Gastrocnemius medialis (tissue), 4 donors: Measurements from ENCODE around the gene ZNF423.

Source experiments
- POLR2A ChIP-seq, 2 donors: fragments of 450-650 bp; IDR thresholded peaks; one replicate each; pipeline ENCODE4 v1.6.1; 2017; ENCODE audit warnings: antibody characterized with exemption in 2 of 2, mild to moderate bottlenecking in 2 of 2, moderate library complexity in 2 of 2
- TF ChIP-seq, protein P1 (sequence below), 5 experiments: fragments of 450-650 bp in 3 of 5; fragments of 200-600 bp in 2 of 5; sonication (generic) in 2 of 5; IDR thresholded peaks in 4 of 5; conservative IDR thresholded peaks in 1 of 5; 1 replicate in 4 of 5; 2 replicates in 1 of 5; pipeline ENCODE4 v1.5.1; 2016 to 2019; ENCODE audit warnings: antibody characterized with exemption in 5 of 5, mild to moderate bottlenecking in 3 of 5, moderate library complexity in 3 of 5

DNA sequence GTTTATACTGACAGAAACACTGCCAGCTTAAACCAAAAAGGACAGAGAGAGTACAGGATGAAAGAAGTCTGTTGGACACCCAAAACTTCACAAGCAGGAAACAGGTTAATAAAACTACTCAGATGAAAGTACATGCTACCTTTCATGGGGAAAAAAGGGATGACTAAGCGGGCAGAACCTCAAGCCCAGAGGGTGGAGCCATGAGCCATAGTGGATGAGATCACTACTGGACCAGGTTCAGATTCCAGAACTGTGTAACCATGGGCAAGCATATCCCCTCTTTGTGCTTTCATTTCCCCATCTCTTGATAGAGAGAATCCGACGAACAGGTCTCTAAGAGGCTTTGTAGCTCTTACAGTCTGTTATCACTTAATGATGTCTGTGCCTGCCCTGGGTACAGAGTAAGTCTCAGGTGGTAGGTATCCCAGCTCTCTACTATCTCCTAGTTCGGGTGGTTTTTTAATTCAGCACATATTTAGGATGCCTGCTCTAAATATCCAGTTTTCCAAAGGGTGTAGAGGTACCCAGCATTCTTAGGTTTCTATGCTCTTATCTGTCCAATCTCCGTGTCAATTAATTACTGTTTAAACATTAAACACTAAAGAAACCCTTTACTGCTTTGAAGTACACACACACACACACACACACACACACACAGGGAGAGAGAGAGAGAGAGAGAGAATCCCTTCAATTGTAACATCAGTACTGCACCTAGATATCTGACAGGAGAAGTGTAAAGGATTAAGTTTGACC is 206.7 kb downstream of the ZNF423 start:
- no peak for TF ChIP-seq POLR2A (IDR thresholded peaks at IDR 0.05)
- TF ChIP-seq, protein P1, sequence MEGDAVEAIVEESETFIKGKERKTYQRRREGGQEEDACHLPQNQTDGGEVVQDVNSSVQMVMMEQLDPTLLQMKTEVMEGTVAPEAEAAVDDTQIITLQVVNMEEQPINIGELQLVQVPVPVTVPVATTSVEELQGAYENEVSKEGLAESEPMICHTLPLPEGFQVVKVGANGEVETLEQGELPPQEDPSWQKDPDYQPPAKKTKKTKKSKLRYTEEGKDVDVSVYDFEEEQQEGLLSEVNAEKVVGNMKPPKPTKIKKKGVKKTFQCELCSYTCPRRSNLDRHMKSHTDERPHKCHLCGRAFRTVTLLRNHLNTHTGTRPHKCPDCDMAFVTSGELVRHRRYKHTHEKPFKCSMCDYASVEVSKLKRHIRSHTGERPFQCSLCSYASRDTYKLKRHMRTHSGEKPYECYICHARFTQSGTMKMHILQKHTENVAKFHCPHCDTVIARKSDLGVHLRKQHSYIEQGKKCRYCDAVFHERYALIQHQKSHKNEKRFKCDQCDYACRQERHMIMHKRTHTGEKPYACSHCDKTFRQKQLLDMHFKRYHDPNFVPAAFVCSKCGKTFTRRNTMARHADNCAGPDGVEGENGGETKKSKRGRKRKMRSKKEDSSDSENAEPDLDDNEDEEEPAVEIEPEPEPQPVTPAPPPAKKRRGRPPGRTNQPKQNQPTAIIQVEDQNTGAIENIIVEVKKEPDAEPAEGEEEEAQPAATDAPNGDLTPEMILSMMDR (IDR thresholded peaks at IDR 0.05 in 4 of 5, conservative IDR thresholded peaks at IDR 0.05 in 1 of 5) = no peak
